Measurements from ENCODE around the gene LMOD1. TPM values are rescaled to one million over a fixed set of nuclear protein-coding genes. Genes with fewer than 3 reads are reported as not detected.
"Not testable (repeated sequence)": the region's sequence is repeated elsewhere in the genome, so short reads cannot be mapped to it uniquely, and the experiment has no call there.

The LMOD1 gene
- total and polyA plus RNA-seq, 2 donors from 2014 or later: 9.5 to 33.3 TPM

- H3K4me1 ChIP-seq (ENCODE audit: control insufficient read depth in 2 of 3, insufficient read depth in 2 of 3, low read depth in 1 of 3, low read length in 3 of 3): peaks cover 0 to 11% (median 0%) of the 10 kb centered on the region in 3 donors
Observed at GRCh38 chr1:201904579-201904978, 41.8 kb downstream of the LMOD1 start.

GRCh38 chr1:201903135-201903534, 43.2 kb downstream of the LMOD1 start:
- Histone ChIP-seq H3K4me3 (ENCODE audit: low read length in 3 of 3) (no peak overlapping the region), H3K36me3 (ENCODE audit: control insufficient read depth in 2 of 3, insufficient read depth in 3 of 3, low read length in 3 of 3) (no peaks in the 10 kb centered on the region), H3K27ac (ENCODE audit: low read depth in 2 of 2, low read length in 2 of 2) (peak overlapping the region in 1 of 2 donors; percentile 72), H3K4me1 (ENCODE audit: control insufficient read depth in 2 of 3, insufficient read depth in 2 of 3, low read depth in 1 of 3, low read length in 3 of 3) (peaks cover 0 to 11% (median 0%) of the 10 kb centered on the region in 3 donors), H3K9ac (ENCODE audit: low read length in 3 of 3) (no peak overlapping the region), H3K27me3 (ENCODE audit: control insufficient read depth, insufficient read depth, low read length) (no peaks in the 10 kb centered on the region), H3K9me3 (ENCODE audit: control insufficient read depth in 2 of 3, insufficient read depth in 1 of 3, low read length in 3 of 3) (no peaks in the 10 kb centered on the region)
- intact Hi-C loops (cut with DNase I): no loop called here
- TF ChIP-seq CTCF (IDR thresholded peaks at IDR 0.05; ENCODE audit: borderline replicate concordance, extremely low read depth, insufficient read depth): no peak
- no peak for FAIRE-seq
- DNase-seq: peak in 1 of 5 donors; percentile 94

More at GRCh38 chr1:201904579-201904978, 41.8 kb downstream of the LMOD1 start:
- Histone ChIP-seq H3K27ac (ENCODE audit: low read depth in 2 of 2, low read length in 2 of 2) (peak overlapping the region; percentile 43 to 78), H3K9me3 (ENCODE audit: control insufficient read depth in 2 of 3, insufficient read depth in 1 of 3, low read length in 3 of 3) (no peaks in the 10 kb centered on the region), H3K36me3 (ENCODE audit: control insufficient read depth in 2 of 3, insufficient read depth in 3 of 3, low read length in 3 of 3) (no peaks in the 10 kb centered on the region), H3K27me3 (ENCODE audit: control insufficient read depth, insufficient read depth, low read length) (no peaks in the 10 kb centered on the region), H3K4me3 (ENCODE audit: low read length in 3 of 3) (no peak overlapping the region), H3K9ac (ENCODE audit: low read length in 3 of 3) (no peak overlapping the region)
- intact Hi-C loops (cut with DNase I): no loop called here
- FAIRE-seq (no peak), DNase-seq (peak in 3 of 5 donors; percentile 64 to 88 (median 85))
- no peak for TF ChIP-seq CTCF (IDR thresholded peaks at IDR 0.05; ENCODE audit: borderline replicate concordance, extremely low read depth, insufficient read depth)

GRCh38 chr1:201902198-201902597, 44.1 kb downstream of the LMOD1 start:
- Histone ChIP-seq H3K27me3 (ENCODE audit: control insufficient read depth, insufficient read depth, low read length) (no peaks in the 10 kb centered on the region), H3K9ac (ENCODE audit: low read length in 3 of 3) (no peak overlapping the region), H3K27ac (ENCODE audit: low read depth in 2 of 2, low read length in 2 of 2) (no peak overlapping the region), H3K36me3 (ENCODE audit: control insufficient read depth in 2 of 3, insufficient read depth in 3 of 3, low read length in 3 of 3) (no peaks in the 10 kb centered on the region), H3K9me3 (ENCODE audit: control insufficient read depth in 2 of 3, insufficient read depth in 1 of 3, low read length in 3 of 3) (no peaks in the 10 kb centered on the region), H3K4me1 (ENCODE audit: control insufficient read depth in 2 of 3, insufficient read depth in 2 of 3, low read depth in 1 of 3, low read length in 3 of 3) (peaks cover 0 to 11% (median 0%) of the 10 kb centered on the region in 3 donors), H3K4me3 (ENCODE audit: low read length in 3 of 3) (no peak overlapping the region)
- intact Hi-C loops (cut with DNase I): no loop called here
- DNase-seq: no peak
- FAIRE-seq: no peak
- TF ChIP-seq CTCF (IDR thresholded peaks at IDR 0.05; ENCODE audit: borderline replicate concordance, extremely low read depth, insufficient read depth): no peak

- DNase-seq; H3K4me3 ChIP-seq (ENCODE audit: low read length in 3 of 3); H3K27me3 ChIP-seq (ENCODE audit: control insufficient read depth, insufficient read depth, low read length); intact Hi-C loops (cut with DNase I); H3K36me3 ChIP-seq (ENCODE audit: control insufficient read depth in 2 of 3, insufficient read depth in 3 of 3, low read length in 3 of 3); FAIRE-seq; H3K9ac ChIP-seq (ENCODE audit: low read length in 3 of 3); H3K9me3 ChIP-seq (ENCODE audit: control insufficient read depth in 2 of 3, insufficient read depth in 1 of 3, low read length in 3 of 3); H3K27ac ChIP-seq (ENCODE audit: low read depth in 2 of 2, low read length in 2 of 2): not testable (repeated sequence)
- H3K4me1 ChIP-seq (ENCODE audit: control insufficient read depth in 2 of 3, insufficient read depth in 2 of 3, low read depth in 1 of 3, low read length in 3 of 3): peaks cover 0 to 12% (median 0%) of the 10 kb centered on the region in 3 donors
Observed at GRCh38 chr1:201901036-201901435, 45.3 kb downstream of the LMOD1 start.
